SK-N-SH treated with all-trans-retinoic acid at 6 μM for 48 hours (cell line): Measurements from ENCODE around the gene ZNF536.

ENCODE experiments used
- GLIS3 ChIP-seq: fragments of 250-450 bp; sonication (Bioruptor Pico); IDR thresholded peaks from 2 replicates; pipeline ENCODE4 v1.5.0; 2020; ENCODE audit warnings: mild to moderate bottlenecking, moderate library complexity
- ISL1 ChIP-seq: fragments of 250-450 bp; sonication (Bioruptor Pico); IDR thresholded peaks from 2 replicates; pipeline ENCODE4 v2.1.2; 2022; ENCODE audit warnings: mild to moderate bottlenecking, moderate library complexity
- RARB ChIP-seq: fragments of 250-450 bp; sonication (Bioruptor Pico); IDR thresholded peaks from 2 replicates; pipeline ENCODE4 v1.8.0; 2021; ENCODE audit warnings: mild to moderate bottlenecking, moderate library complexity
- ZFP3 ChIP-seq: fragments of 250-450 bp; sonication (Bioruptor Pico); IDR thresholded peaks from 2 replicates; pipeline ENCODE4 v1.5.0; 2020; ENCODE audit warnings: mild to moderate bottlenecking, moderate library complexity
- ZFP30 ChIP-seq: fragments of 450-650 bp; formaldehyde crosslinking; IDR thresholded peaks from 2 replicates; pipeline ENCODE4 v1.5.0; 2022; ENCODE audit warnings: mild to moderate bottlenecking, moderate library complexity
- ZNF565 ChIP-seq: fragments of 450-650 bp; formaldehyde crosslinking; conservative IDR thresholded peaks from 2 replicates; pipeline ENCODE4 v1.5.0; 2020; ENCODE audit warnings: low read depth, mild to moderate bottlenecking, moderate library complexity
- ZNF70 ChIP-seq: fragments of 450-650 bp; formaldehyde crosslinking; IDR thresholded peaks from 2 replicates; pipeline ENCODE4 v1.5.0; 2020; ENCODE audit warnings: mild to moderate bottlenecking, moderate library complexity
- TF ChIP-seq, protein P1 (sequence below): fragments of 250-450 bp; sonication (Bioruptor Pico); IDR thresholded peaks from 2 replicates; pipeline ENCODE4 v1.8.0; 2021; ENCODE audit warnings: low read depth, mild to moderate bottlenecking, moderate library complexity, borderline replicate concordance

DNA sequence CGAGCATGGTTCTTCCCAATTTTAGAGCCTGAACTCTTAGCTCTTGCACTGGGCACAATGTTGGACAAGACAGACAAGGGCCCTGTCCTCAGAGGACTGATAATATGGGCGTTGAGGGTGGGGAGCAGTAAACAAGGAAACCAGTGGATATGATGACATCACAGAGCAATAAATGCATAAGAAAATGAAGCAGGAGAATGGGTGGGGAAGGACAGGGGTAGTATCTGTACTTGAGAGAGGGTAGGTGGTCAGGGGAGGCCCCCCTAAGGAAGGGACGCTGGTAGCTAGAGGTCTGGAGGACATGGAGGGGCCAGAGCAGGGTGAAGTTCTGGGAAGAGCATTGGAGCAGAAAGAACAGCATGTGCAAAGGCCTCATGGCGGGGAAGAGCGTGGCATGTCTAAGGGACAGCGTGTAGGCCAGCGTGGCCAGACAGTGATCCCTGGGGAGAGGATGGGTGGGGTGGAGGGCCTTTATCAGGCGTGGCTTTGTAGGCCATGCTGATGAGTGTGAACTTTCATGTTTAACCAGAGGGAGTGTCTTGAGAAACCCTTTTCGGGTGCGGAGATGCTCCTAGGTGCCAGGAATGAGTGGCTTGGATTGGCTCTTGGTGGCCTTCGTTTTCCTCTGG lies 15.1 kb upstream of the ZNF536 start:
- TF ChIP-seq ZNF70 (CRISPR knock-in tag) (no peak), RARB (no peak), ISL1 (CRISPR knock-in tag) (no peak), ZNF565 (no peak), ZFP30 (CRISPR knock-in tag) (no peak), GLIS3 (CRISPR knock-in tag) (no peak), ZFP3 (CRISPR knock-in tag) (no peak)
- TF ChIP-seq, protein P1, sequence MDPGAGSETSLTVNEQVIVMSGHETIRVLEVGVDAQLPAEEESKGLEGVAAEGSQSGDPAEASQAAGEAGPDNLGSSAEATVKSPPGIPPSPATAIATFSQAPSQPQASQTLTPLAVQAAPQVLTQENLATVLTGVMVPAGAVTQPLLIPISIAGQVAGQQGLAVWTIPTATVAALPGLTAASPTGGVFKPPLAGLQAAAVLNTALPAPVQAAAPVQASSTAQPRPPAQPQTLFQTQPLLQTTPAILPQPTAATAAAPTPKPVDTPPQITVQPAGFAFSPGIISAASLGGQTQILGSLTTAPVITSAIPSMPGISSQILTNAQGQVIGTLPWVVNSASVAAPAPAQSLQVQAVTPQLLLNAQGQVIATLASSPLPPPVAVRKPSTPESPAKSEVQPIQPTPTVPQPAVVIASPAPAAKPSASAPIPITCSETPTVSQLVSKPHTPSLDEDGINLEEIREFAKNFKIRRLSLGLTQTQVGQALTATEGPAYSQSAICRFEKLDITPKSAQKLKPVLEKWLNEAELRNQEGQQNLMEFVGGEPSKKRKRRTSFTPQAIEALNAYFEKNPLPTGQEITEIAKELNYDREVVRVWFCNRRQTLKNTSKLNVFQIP, result no peak
